C4-2B (cell line): ENCODE results near the gene MAMSTR.

ENCODE experiments used
- ZFX ChIP-seq: fragments of 450-650 bp; IDR thresholded peaks from 2 replicates; pipeline ENCODE4 v1.6.1; 2017
- TF ChIP-seq, protein P1 (sequence below): fragments of 450-650 bp; conservative IDR thresholded peaks from 2 replicates; pipeline ENCODE4 v1.5.1; 2017; ENCODE audit warnings: mild to moderate bottlenecking

DNA sequence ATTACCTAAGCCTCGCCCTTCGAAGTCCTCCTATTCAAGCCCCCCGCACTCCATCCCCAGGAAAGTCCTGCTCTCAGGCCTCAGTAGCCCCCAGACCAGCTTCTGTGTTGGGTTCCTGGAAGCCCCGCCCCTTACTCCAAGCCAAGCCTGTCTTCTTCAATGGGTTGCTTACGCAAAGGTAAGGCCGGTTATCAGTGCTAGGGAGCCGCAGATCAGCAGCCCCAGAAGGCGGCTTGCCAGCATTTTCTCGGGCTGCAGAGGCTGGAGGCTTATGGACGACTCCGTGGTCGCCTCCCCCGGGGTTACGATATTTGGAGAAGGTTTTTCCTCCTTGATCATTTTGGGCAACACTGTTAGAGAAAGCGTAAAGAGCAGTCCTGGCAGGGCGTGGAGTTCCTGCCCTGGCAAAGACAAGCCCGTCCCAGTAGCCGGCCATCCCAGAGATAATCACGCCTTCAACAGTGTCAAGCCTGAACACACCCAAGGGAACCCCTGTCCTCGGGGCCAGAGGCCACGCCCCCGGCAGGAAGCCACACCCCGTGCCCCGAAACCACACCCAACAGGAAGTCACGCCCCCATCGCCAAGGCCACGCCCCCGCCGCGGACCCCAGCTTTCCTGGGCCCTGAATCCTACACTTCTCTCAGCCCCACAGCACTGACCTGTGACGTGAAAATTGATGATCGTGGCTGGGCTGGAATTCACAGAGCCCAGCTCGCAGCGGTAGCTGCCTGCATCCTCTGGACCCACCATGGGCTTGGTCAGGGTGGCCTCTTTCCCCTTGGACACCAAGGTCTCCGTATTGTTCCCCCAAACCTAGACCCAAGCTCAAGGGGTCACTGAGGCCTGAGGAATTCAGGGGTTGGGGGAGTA lies 21.8 kb upstream of the MAMSTR start:
- TF ChIP-seq, protein P1, sequence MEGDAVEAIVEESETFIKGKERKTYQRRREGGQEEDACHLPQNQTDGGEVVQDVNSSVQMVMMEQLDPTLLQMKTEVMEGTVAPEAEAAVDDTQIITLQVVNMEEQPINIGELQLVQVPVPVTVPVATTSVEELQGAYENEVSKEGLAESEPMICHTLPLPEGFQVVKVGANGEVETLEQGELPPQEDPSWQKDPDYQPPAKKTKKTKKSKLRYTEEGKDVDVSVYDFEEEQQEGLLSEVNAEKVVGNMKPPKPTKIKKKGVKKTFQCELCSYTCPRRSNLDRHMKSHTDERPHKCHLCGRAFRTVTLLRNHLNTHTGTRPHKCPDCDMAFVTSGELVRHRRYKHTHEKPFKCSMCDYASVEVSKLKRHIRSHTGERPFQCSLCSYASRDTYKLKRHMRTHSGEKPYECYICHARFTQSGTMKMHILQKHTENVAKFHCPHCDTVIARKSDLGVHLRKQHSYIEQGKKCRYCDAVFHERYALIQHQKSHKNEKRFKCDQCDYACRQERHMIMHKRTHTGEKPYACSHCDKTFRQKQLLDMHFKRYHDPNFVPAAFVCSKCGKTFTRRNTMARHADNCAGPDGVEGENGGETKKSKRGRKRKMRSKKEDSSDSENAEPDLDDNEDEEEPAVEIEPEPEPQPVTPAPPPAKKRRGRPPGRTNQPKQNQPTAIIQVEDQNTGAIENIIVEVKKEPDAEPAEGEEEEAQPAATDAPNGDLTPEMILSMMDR = no peak
- TF ChIP-seq ZFX = no peak
